Kidney (tissue), 22 donors: ENCODE data around the gene OBSCN. TPM values are rescaled to one million over a fixed set of nuclear protein-coding genes. Genes with fewer than 3 reads are reported as not detected.
A peak's percentile ranks its signal among the peaks of the same experiment; 100 is the strongest.

ENCODE experiments used
- DNase-seq, 5 donors: peaks; one replicate each; pipeline ENCODE4 v3.0.0-alpha.2; 2013 to 2020
- FAIRE-seq: peaks from 2 replicates; lab custom pipeline; 2012; peaks lifted over from hg19 to GRCh38; lab: Jason Lieb, UNC
- H3K27ac ChIP-seq, 2 donors: one replicate each; pipeline ENCODE4 v1.7.0; 2013; ENCODE audit warnings: low read depth in 2 of 2, low read length in 2 of 2, inconsistent platforms in 1 of 2
- H3K27me3 ChIP-seq: one replicate; pipeline ENCODE4 v1.7.1; 2013; ENCODE audit warnings: low read length, inconsistent platforms; ENCODE audit not compliant: control insufficient read depth, insufficient read depth
- H3K36me3 ChIP-seq, 3 donors: one replicate each; pipeline versions ENCODE4 v1.7.0 to v1.7.1; 2013; ENCODE audit warnings: low read length in 3 of 3, control low read depth in 1 of 3, inconsistent platforms in 1 of 3; ENCODE audit not compliant: insufficient read depth in 3 of 3, control insufficient read depth in 2 of 3
- H3K4me1 ChIP-seq, 3 donors: one replicate each; pipeline versions ENCODE4 v1.7.0 to v1.7.1; 2013; ENCODE audit warnings: low read length in 3 of 3, inconsistent platforms in 1 of 3, low read depth in 1 of 3; ENCODE audit not compliant: control insufficient read depth in 2 of 3, insufficient read depth in 2 of 3
- H3K4me3 ChIP-seq, 3 donors: one replicate each; pipeline versions ENCODE4 v1.7.0 to v1.8.1; 2013; ENCODE audit warnings: low read length in 3 of 3, control low read depth in 1 of 3, inconsistent platforms in 1 of 3
- H3K9ac ChIP-seq, 3 donors: one replicate each; pipeline versions ENCODE4 v1.7.0 to v1.7.1; 2013; ENCODE audit warnings: low read length in 3 of 3, control low read depth in 1 of 3, inconsistent platforms in 1 of 3
- H3K9me3 ChIP-seq, 3 donors: one replicate each; pipeline versions ENCODE4 v1.7.0 to v1.7.1; 2013; ENCODE audit warnings: low read length in 3 of 3, control low read depth in 1 of 3, inconsistent platforms in 1 of 3; ENCODE audit not compliant: control insufficient read depth in 2 of 3, insufficient read depth in 1 of 3
- CTCF ChIP-seq: IDR thresholded peaks from 3 replicates; pipeline ENCODE4 v1.5.1; 2012; ENCODE audit warnings: mild to moderate bottlenecking, moderate library complexity, borderline replicate concordance; ENCODE audit not compliant: insufficient read depth; ENCODE audit errors: extremely low read depth
- intact Hi-C: fragments of 100-400 bp; cut with DNase I; formaldehyde crosslinking; loops from one replicate; pipeline ENCODE4 v1.11.1; 2022
- long read RNA-seq, 10 donors: library from polyadenylated mRNA in 1 of 10; unstranded in 1 of 10; transcript quantifications; one replicate each; pipeline ENCODE4 v2.0.0 and lab custom pipeline, GENCODE V29; 2021 to 2026
- polyA plus RNA-seq: library from polyadenylated mRNA; stranded (reverse); fragments of 350-450 nt; fragmentation: Illumina TruSeq; extraction: RNeasy Lipid Tissue Mini Kit (QIAGEN cat#74804); gene quantifications from one replicate; pipeline ENCODE4 v1.2.3, GENCODE V29; 2014; ENCODE audit warnings: low read depth, low replicate concordance; ENCODE audit not compliant: insufficient read depth
- total RNA-seq: library from RNA; stranded (reverse); fragmentation: NEBNext Ultra II Directional; extraction: Animal tissue kit (Norgen Biotek cat#: 25700); gene quantifications from one replicate; pipeline ENCODE4 v1.2.1, GENCODE V29; 2021
- donor health status: control.
- donor health status: control.
- donor health status: control.
- donor health status: control.
- donor health status: control.
- donor health status: DM: yes; HTN: yes; CAD: no.
- donor health status: Normal renal cell carcinoma (clear cell type).

OBSCN gene
- total RNA-seq = 30.0 TPM
- polyA plus RNA-seq = 14.5 TPM
- long read RNA-seq, donor 1, partial matches to known transcripts = 0 of 4 reads
- long read RNA-seq, donor 1, other reads (novel, unspliced or antisense) = 0 of 4 reads
- long read RNA-seq, donor 2, partial matches to known transcripts = 0 of 3 reads
- long read RNA-seq, donor 2, other reads (novel, unspliced or antisense) = 0 of 3 reads
- long read RNA-seq, donor 3, partial matches to known transcripts = 6 of 10 reads
- long read RNA-seq, donor 3, other reads (novel, unspliced or antisense) = 0 of 10 reads
- long read RNA-seq, donor 4, partial matches to known transcripts = 0 of 1 reads
- long read RNA-seq, donor 4, other reads (novel, unspliced or antisense) = 0 of 1 reads
- long read RNA-seq, donor 5 = 0 reads
- long read RNA-seq, donor 6, partial matches to known transcripts = 0 of 3 reads
- long read RNA-seq, donor 6, other reads (novel, unspliced or antisense) = 0 of 3 reads
- long read RNA-seq, donor 7, partial matches to known transcripts = 17 of 31 reads
- long read RNA-seq, donor 7, other reads (novel, unspliced or antisense) = 14 of 31 reads
- long read RNA-seq, donor 8, partial matches to known transcripts = 0 of 1 reads
- long read RNA-seq, donor 8, other reads (novel, unspliced or antisense) = 0 of 1 reads
- long read RNA-seq, donor 9 = 0 reads
- long read RNA-seq, donor 10, partial matches to known transcripts = 5 of 7 reads
- long read RNA-seq, donor 10, other reads (novel, unspliced or antisense) = 0 of 7 reads

- Histone ChIP-seq H3K9me3 (no peaks in the 10 kb centered on the region), H3K27ac (no peak within 1 kb of the TSS), H3K36me3 (no peaks in the 10 kb centered on the region), H3K27me3 (no peaks in the 10 kb centered on the region), H3K4me3 (no peak within 1 kb of the TSS), H3K9ac (no peak within 1 kb of the TSS), H3K4me1 (peaks cover 0 to 7% (median 0%) of the 10 kb centered on the region in 3 donors)
- TF ChIP-seq CTCF = no peak
- peak in 3 of 5 donors; percentile 17 to 72 (median 51) for DNase-seq
- FAIRE-seq = no peak
- intact Hi-C loops = no loop called here
Measured at GRCh38 chr1:228207851-228208821, at the start of gene OBSCN. Gene OBSCN, plus strand, starts transcription at chr1:228208044. Its CDS starts 3,740 bp downstream, at chr1:228211784.

- TF ChIP-seq CTCF = no peak
- Histone ChIP-seq H3K27me3 (peaks cover 7% of the 10 kb centered on the region), H3K27ac (no peak overlapping the region), H3K36me3 (no peaks in the 10 kb centered on the region), H3K4me3 (no peak overlapping the region), H3K9me3 (no peaks in the 10 kb centered on the region), H3K4me1 (peaks cover 0 to 12% (median 0%) of the 10 kb centered on the region in 3 donors), H3K9ac (no peak overlapping the region)
- intact Hi-C loops = no loop called here
- DNase-seq (peak; percentile 55 to 76 (median 62)), FAIRE-seq (no peak)
Measured at GRCh38 chr1:228158151-228159007, 49.5 kb upstream of the OBSCN start.

- no peak for TF ChIP-seq CTCF
- Histone ChIP-seq H3K9me3 (no peaks in the 10 kb centered on the region), H3K36me3 (no peaks in the 10 kb centered on the region), H3K4me3 (no peak overlapping the region), H3K27ac (no peak overlapping the region), H3K9ac (no peak overlapping the region), H3K27me3 (peaks cover 7% of the 10 kb centered on the region), H3K4me1 (peaks cover 0 to 12% (median 0%) of the 10 kb centered on the region in 3 donors)
- DNase-seq (peak in 2 of 5 donors; percentile 62 to 69), FAIRE-seq (no peak)
- intact Hi-C loops = no loop called here
Measured at GRCh38 chr1:228159008-228159665, 48.7 kb upstream of the OBSCN start.
